Pons (tissue), 1 donor: ENCODE results near the gene MED27.

Source experiments
- DNase-seq: peaks from one replicate; pipeline ENCODE4 v3.0.0-alpha.2; 2016; ENCODE audit warnings: low spot score

The MED27 gene

DNA sequence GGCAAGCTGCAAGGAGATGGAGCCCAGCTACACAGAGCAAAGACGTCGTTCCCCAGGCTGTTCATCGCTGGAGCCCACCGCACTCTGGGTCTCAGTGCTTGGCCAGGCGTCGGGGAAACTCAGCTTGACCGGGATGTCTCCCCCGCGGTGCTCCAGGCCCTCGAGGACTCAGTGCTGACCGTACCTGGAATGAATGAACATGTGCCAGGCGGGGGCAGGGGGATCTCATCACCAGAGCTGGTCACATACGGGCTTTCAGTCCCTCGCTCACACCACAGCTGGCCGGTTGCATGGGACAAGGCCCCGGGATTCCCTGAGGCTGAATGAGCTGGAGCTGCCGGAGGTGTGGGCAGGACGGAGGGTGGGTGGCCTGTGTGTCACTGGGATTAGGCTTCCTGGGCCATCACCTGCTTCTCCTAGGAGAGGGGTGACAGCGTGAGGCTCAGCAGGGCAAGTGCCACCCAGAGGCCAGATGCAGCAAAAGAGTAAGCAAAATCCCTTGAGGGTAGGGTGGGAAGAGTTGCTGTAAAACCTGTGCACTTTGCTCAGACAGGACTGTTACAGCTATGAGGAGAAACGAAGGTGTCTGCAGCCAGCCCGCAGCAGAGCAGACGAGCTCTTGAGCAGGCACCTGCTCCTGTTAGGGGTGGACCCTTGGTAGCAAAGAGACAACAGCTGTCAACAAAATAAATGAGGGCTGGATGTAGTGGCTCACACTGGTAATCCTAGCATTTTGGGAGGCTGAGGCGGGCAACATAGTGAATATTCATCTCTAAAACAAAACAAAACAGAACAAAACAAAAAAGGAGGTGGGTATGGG lies 269.1 kb downstream of the MED27 start:
- DNase-seq: no peak
